ENCODE measurements around the gene SMAD6.

The SMAD6 gene

GRCh38 chr15:66702035-66702786 is at the start of gene SMAD6:
TSS of gene SMAD6 (plus strand) at chr15:66702236. CDS start at chr15:66703259, 1,023 bp downstream.
- in situ Hi-C loops (cut with MboI; ENCODE audit: low pct_unique_long_range_greater_than_20kb, low sequenced_read_pairs) = no loop called here
- DNase-seq = peak; percentile 100

- no peak for DNase-seq
- in situ Hi-C loops (cut with MboI; ENCODE audit: low pct_unique_long_range_greater_than_20kb, low sequenced_read_pairs) = no loop called here
These were observed 49.2 kb upstream of the SMAD6 start for GRCh38 chr15:66652806-66653205.

GRCh38 chr15:66653398-66653797 is 48.6 kb upstream of the SMAD6 start:
- in situ Hi-C loops (cut with MboI; ENCODE audit: low pct_unique_long_range_greater_than_20kb, low sequenced_read_pairs) = no loop called here
- DNase-seq = no peak

- in situ Hi-C loops (cut with MboI; ENCODE audit: low pct_unique_long_range_greater_than_20kb, low sequenced_read_pairs) = no loop called here
- no peak for DNase-seq
These were observed 48.2 kb upstream of the SMAD6 start for GRCh38 chr15:66653852-66654251.

- no peak for DNase-seq
- in situ Hi-C loops (cut with MboI; ENCODE audit: low pct_unique_long_range_greater_than_20kb, low sequenced_read_pairs) = no loop called here
These were observed 47.7 kb upstream of the SMAD6 start for GRCh38 chr15:66654361-66654738.

DNA sequence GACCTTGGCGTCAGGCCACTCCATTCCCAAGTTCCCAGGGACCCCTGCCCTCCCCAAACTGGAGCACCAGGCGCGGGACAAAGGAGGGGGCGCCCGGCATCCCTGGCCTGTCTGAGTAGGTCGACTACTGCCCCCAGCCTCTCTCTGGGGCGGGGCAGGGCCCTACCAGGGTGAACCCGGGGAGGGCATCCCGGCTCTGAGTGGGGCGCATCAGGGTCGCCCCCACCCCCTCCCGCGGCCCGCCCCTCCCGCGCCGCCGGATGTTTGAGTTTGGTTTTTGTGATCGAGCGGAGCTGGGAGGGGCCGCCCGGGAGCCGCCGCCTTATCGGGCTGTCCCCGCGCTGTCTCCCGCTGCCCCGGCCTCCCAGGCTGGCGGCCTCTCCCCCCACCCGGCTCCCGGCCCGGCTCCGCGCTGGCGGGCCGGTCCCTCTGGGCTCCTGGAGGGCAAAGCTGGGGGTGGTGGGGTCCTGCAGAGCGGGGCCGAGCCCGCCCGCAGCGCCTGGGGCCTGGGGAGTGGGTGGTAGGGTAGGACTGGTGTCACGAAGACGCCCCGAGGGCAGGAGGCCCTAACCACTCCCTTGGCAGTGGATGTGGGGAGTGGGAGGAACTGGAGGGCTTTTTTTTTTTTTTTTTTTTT is 47.2 kb upstream of the SMAD6 start:
- DNase-seq = no peak
- in situ Hi-C loops (cut with MboI; ENCODE audit: low pct_unique_long_range_greater_than_20kb, low sequenced_read_pairs) = no loop called here

DNA sequence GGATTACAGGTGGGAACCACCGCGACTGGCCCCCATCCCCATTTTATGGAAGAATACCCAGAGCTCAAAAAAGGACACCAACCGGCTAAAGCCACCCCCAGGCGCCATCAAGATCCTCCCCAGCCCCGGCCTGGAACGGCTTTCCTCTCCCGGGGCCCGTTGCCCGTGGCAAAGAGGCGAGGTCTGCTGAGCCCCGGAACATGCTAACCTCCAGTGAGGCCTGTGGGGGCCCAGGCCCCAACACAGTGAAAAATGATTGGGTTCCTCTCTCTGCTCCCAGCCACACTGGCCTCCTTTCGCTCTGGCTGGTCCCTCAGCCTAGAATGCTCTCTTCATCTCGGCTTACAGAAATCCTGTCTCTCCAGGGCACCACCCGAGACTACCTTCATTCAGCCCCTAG is 46.5 kb upstream of the SMAD6 start:
- DNase-seq = no peak
- in situ Hi-C loops (cut with MboI; ENCODE audit: low pct_unique_long_range_greater_than_20kb, low sequenced_read_pairs) = no loop called here

- no peak for DNase-seq
- in situ Hi-C loops (cut with MboI; ENCODE audit: low pct_unique_long_range_greater_than_20kb, low sequenced_read_pairs) = no loop called here
These were observed 46.0 kb upstream of the SMAD6 start for GRCh38 chr15:66655997-66656396.

DNA sequence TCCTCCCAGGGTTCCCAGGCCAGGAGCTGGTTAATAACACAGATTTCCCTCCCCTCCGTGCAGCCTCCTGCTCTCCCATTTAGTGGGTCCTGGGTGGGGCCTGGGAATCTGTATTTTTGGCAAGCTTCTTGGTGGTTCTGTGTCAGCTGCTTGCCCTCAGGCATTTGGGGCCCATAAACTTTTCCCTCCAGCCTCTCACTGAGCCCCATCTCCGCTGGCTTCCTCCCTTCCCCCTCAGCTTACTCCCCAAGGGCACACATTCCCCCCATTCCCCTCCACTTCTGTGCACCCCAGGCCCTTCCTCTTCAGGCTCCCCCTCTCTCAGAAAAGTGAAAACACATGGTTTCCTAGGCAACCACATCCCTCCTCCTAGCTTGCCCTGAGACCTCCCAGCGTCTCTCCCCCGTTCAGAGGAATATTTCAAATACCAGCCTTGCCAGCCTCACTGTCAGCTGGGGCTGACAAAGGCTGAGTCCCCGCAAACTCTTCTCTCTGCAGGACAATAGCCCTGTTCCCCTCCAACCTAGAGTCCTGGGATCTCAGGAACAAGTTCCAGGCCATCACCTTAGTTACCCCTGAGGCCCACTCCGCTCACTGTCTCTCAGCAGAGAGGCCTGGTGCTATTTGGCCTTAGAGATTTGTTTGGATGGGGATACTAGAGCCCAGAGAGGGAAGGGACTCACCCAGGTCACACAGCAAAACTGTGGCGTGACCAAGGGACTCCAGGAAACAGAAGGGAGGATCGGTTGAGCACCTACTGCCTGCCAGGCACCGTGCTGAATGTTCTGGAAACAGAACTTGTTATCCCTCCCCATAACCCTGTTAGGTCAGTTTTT is 44.6 kb upstream of the SMAD6 start:
- in situ Hi-C loops (cut with MboI; ENCODE audit: low pct_unique_long_range_greater_than_20kb, low sequenced_read_pairs) = no loop called here
- no peak for DNase-seq

- in situ Hi-C loops (cut with MboI; ENCODE audit: low pct_unique_long_range_greater_than_20kb, low sequenced_read_pairs) = no loop called here
- no peak for DNase-seq
These were observed 44.0 kb upstream of the SMAD6 start for GRCh38 chr15:66658044-66658443.

- no peak for DNase-seq
- in situ Hi-C loops (cut with MboI; ENCODE audit: low pct_unique_long_range_greater_than_20kb, low sequenced_read_pairs) = no loop called here
These were observed 43.2 kb upstream of the SMAD6 start for GRCh38 chr15:66658855-66659254.

- in situ Hi-C loops (cut with MboI; ENCODE audit: low pct_unique_long_range_greater_than_20kb, low sequenced_read_pairs) = no loop called here
- no peak for DNase-seq
These were observed 42.7 kb upstream of the SMAD6 start for GRCh38 chr15:66659384-66659783.

GRCh38 chr15:66661432-66662096 is 40.5 kb upstream of the SMAD6 start:
- in situ Hi-C loops (cut with MboI; ENCODE audit: low pct_unique_long_range_greater_than_20kb, low sequenced_read_pairs) = no loop called here
- no peak for DNase-seq

DNA sequence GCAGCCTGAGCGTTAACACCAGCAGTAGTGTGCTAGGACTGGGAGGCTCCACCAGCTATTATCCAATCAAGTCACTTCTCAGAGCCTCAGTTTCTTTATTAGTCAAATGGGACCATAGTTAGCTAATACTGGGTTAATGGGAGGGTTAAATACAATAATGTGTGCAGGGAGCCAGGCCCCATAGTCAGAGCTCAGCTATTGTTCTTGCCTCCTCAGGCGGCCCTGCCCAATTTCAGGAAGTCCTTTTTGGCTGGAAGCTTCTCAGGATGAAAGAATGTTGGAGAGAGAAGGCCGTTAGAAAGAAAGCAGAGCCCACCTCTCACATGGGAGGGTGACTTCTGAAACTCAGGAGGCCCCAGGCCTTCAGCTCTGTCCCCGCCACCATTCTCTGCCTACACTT is 39.5 kb upstream of the SMAD6 start:
- in situ Hi-C loops (cut with MboI; ENCODE audit: low pct_unique_long_range_greater_than_20kb, low sequenced_read_pairs) = no loop called here
- no peak for DNase-seq

GRCh38 chr15:66663664-66664063 is 38.4 kb upstream of the SMAD6 start:
- in situ Hi-C loops (cut with MboI; ENCODE audit: low pct_unique_long_range_greater_than_20kb, low sequenced_read_pairs) = no loop called here
- no peak for DNase-seq

- no peak for DNase-seq
- in situ Hi-C loops (cut with MboI; ENCODE audit: low pct_unique_long_range_greater_than_20kb, low sequenced_read_pairs) = no loop called here
These were observed 31.9 kb upstream of the SMAD6 start for GRCh38 chr15:66670175-66670574.

- in situ Hi-C loops (cut with MboI; ENCODE audit: low pct_unique_long_range_greater_than_20kb, low sequenced_read_pairs) = no loop called here
- DNase-seq = no peak
These were observed 31.1 kb upstream of the SMAD6 start for GRCh38 chr15:66670762-66671580.

DNA sequence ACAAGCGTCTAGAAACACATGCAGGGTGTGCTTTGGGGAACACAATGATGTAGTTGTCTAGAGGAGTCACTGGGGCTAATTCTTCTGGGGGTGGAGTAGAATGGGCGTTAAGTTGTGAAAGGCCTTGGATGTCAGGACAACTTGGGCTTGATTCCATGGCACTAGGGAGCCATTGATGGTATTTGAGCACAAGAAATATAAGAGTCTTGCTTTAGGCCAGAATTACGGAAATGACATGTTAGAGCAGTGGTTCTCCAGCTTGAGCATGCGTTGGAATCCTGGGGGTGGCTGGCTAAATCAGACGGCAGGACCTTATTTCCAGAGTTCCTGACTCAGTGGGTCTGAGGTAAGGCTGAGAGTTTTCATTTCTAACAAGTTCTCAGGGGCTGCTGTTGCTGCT is 29.2 kb upstream of the SMAD6 start:
- no peak for DNase-seq
- in situ Hi-C loops (cut with MboI; ENCODE audit: low pct_unique_long_range_greater_than_20kb, low sequenced_read_pairs) = no loop called here
